HepG2 (cell line): ENCODE results near the gene GANC. TPM values are rescaled to one million over a fixed set of nuclear protein-coding genes. Genes with fewer than 3 reads are reported as not detected.

Source experiments
- AHDC1 ChIP-seq: sonication (generic); formaldehyde crosslinking; IDR thresholded peaks from 2 replicates; pipeline ENCODE4 v1.5.1; 2020; ENCODE audit warnings: mild to moderate bottlenecking, missing genetic modification reagents, borderline replicate concordance
- CREB1 ChIP-seq, 2 experiments: fragments of 450-650 bp in 1 of 2; IDR thresholded peaks; 2 replicates each; pipeline ENCODE4 v1.6.1; 2016 to 2017; ENCODE audit warnings: control low read depth in 1 of 2, mild to moderate bottlenecking in 1 of 2, missing compliant biosample characterization in 1 of 2, missing genetic modification characterization in 1 of 2
- DPF2 ChIP-seq: sonication (generic); formaldehyde crosslinking; IDR thresholded peaks from 2 replicates; pipeline ENCODE4 v1.4.0; 2020; ENCODE audit warnings: mild to moderate bottlenecking, low read depth, missing genetic modification reagents, borderline replicate concordance
- GABPB1 ChIP-seq: IDR thresholded peaks from 2 replicates; pipeline ENCODE4 v1.6.1; 2016; ENCODE audit warnings: mild to moderate bottlenecking, missing genetic modification reagents, moderate library complexity, missing compliant biosample characterization
- HNF4A ChIP-seq: sonication (generic); formaldehyde crosslinking; IDR thresholded peaks from 2 replicates; pipeline ENCODE4 v1.4.0; 2020; ENCODE audit warnings: missing genetic modification reagents
- JUND ChIP-seq: sonication (generic); formaldehyde crosslinking; IDR thresholded peaks from 2 replicates; pipeline ENCODE4 v1.8.0; 2022; ENCODE audit warnings: mild to moderate bottlenecking, missing genetic modification reagents
- MAF1 ChIP-seq: sonication (generic); formaldehyde crosslinking; IDR thresholded peaks from 2 replicates; pipeline ENCODE4 v1.5.0; 2020; ENCODE audit warnings: missing genetic modification reagents, borderline replicate concordance
- NR2F6 ChIP-seq, 2 experiments: IDR thresholded peaks; 2 replicates each; pipeline ENCODE4 v1.6.1; 2016; ENCODE audit warnings: antibody characterized with exemption in 1 of 2, mild to moderate bottlenecking in 1 of 2
- POGK ChIP-seq: sonication (generic); formaldehyde crosslinking; conservative IDR thresholded peaks from 2 replicates; pipeline ENCODE4 v1.8.0; 2022; ENCODE audit warnings: mild to moderate bottlenecking, moderate library complexity, missing genetic modification reagents
- POGZ ChIP-seq: sonication (generic); formaldehyde crosslinking; IDR thresholded peaks from 2 replicates; pipeline ENCODE4 v1.4.0; 2020; ENCODE audit warnings: mild to moderate bottlenecking, missing genetic modification reagents
- RBM39 ChIP-seq: fragments of 200-400 bp; formaldehyde crosslinking; IDR thresholded peaks from one replicate; pipeline ENCODE4 v1.6.1; 2018; ENCODE audit warnings: antibody characterized with exemption, mild to moderate bottlenecking, low read depth, low read length; ENCODE audit not compliant: poor library complexity, severe bottlenecking
- RORA ChIP-seq: sonication (generic); formaldehyde crosslinking; IDR thresholded peaks from 2 replicates; pipeline ENCODE4 v1.5.0; 2020; ENCODE audit warnings: mild to moderate bottlenecking, missing genetic modification reagents, moderate library complexity
- SALL1 ChIP-seq: sonication (generic); formaldehyde crosslinking; IDR thresholded peaks from 2 replicates; pipeline ENCODE4 v1.8.0; 2022; ENCODE audit warnings: mild to moderate bottlenecking, missing genetic modification reagents
- SCMH1 ChIP-seq: sonication (generic); formaldehyde crosslinking; IDR thresholded peaks from 2 replicates; pipeline ENCODE4 v1.9.0; 2021; ENCODE audit warnings: missing genetic modification reagents, mild to moderate bottlenecking, borderline replicate concordance
- SMAD3 ChIP-seq: sonication (generic); formaldehyde crosslinking; IDR thresholded peaks from 2 replicates; pipeline ENCODE4 v1.4.0; 2020; ENCODE audit warnings: missing genetic modification reagents
- TGIF2 ChIP-seq: IDR thresholded peaks from 2 replicates; pipeline ENCODE4 v1.6.1; 2016; ENCODE audit warnings: control low read depth, missing compliant biosample characterization
- ZGPAT ChIP-seq: IDR thresholded peaks from 2 replicates; pipeline ENCODE4 v1.6.1; 2016; ENCODE audit warnings: mild to moderate bottlenecking
- ZNF207 ChIP-seq: fragments of 450-650 bp; IDR thresholded peaks from 2 replicates; pipeline ENCODE4 v1.6.1; 2016; ENCODE audit warnings: antibody characterized with exemption, borderline replicate concordance
- ZNF317 ChIP-seq: sonication (generic); formaldehyde crosslinking; IDR thresholded peaks from 2 replicates; pipeline ENCODE4 v1.5.0; 2020; ENCODE audit warnings: mild to moderate bottlenecking, missing genetic modification reagents
- ZNF792 ChIP-seq: IDR thresholded peaks from 2 replicates; pipeline ENCODE4 v1.6.1; 2016
- ZSCAN31 ChIP-seq: sonication (generic); formaldehyde crosslinking; IDR thresholded peaks from 2 replicates; pipeline ENCODE4 v1.5.0; 2020; ENCODE audit warnings: low read depth, mild to moderate bottlenecking, missing genetic modification reagents
- ZSCAN9 ChIP-seq: IDR thresholded peaks from 2 replicates; pipeline ENCODE4 v1.6.1; 2016; ENCODE audit warnings: borderline replicate concordance
- polyA plus RNA-seq, 8 experiments: library from polyadenylated mRNA; depleted of rRNA in 3 of 8; stranded (reverse) in 7 of 8; unstranded in 1 of 8; fragments of >200 nt; fragmentation: Illumina TruSeq in 4 of 8; extraction: Trizol in 4 of 8; gene quantifications; 2 replicates each; pipeline versions ENCODE4 v1.2.1 to v1.2.3, GENCODE V29; 2011 to 2016; ENCODE audit warnings: low read depth in 4 of 8, missing spikeins in 1 of 8, mixed read lengths in 1 of 8; ENCODE audit not compliant: insufficient read depth in 1 of 8
- total RNA-seq, 5 experiments: library from RNA; depleted of rRNA; stranded (reverse); fragments of >200 nt; fragmentation: Illumina TruSeq; extraction: Trizol; gene quantifications; 2 replicates each; pipeline ENCODE4 v1.2.3, GENCODE V29; 2016; ENCODE audit warnings: low read depth in 1 of 5

Gene GANC
- total and polyA plus RNA-seq, 2 of the 13 experiments (the other 11 are each of a cell fraction or from before 2014, with no cell fraction given): 17.0 to 21.0 TPM

- TF ChIP-seq GABPB1 (CRISPR knock-in tag): no peak
- peak; percentile 87; the same call in 1 of the 2 replicates for TF ChIP-seq AHDC1
- TF ChIP-seq HNF4A (CRISPR knock-in tag): peak; percentile 86
- peak; percentile 70; the same call in 1 of the 2 replicates for TF ChIP-seq DPF2 (CRISPR knock-in tag)
- peak; percentile 49; the same call in 1 of the 2 replicates for TF ChIP-seq ZSCAN9 (CRISPR knock-in tag)
- no peak for TF ChIP-seq MAF1 (CRISPR knock-in tag)
- TF ChIP-seq SCMH1 (CRISPR knock-in tag): no peak
- 0 out of 2 replicates have a peak, but pooled peaks have one; percentile 55 for TF ChIP-seq ZNF792 (CRISPR knock-in tag)
- no peak for TF ChIP-seq ZNF207
- TF ChIP-seq ZNF317 (CRISPR knock-in tag): 0 out of 2 replicates have a peak, but pooled peaks have one; percentile 60
- 0 out of 2 replicates have a peak, but pooled peaks have one; percentile 30 for TF ChIP-seq TGIF2 (CRISPR knock-in tag)
- no peak for TF ChIP-seq ZSCAN31
- TF ChIP-seq ZGPAT (CRISPR knock-in tag): peak; percentile 55; the same call in 1 of the 2 replicates
- TF ChIP-seq RORA (CRISPR knock-in tag): no peak
- no peak for TF ChIP-seq NR2F6 (IDR thresholded peaks at IDR 0.05)
- peak; percentile 30; the same call in 1 of the 2 replicates for TF ChIP-seq NR2F6 (CRISPR knock-in tag; IDR thresholded peaks at IDR 0.05)
- TF ChIP-seq RBM39: no peak
- TF ChIP-seq SMAD3 (CRISPR knock-in tag): 0 out of 2 replicates have a peak, but pooled peaks have one; percentile 45
- no peak for TF ChIP-seq JUND (CRISPR knock-in tag)
- TF ChIP-seq POGK: no peak
- TF ChIP-seq CREB1 (IDR thresholded peaks at IDR 0.05): no peak
- peak; percentile 56 for TF ChIP-seq CREB1 (CRISPR knock-in tag; IDR thresholded peaks at IDR 0.05)
- TF ChIP-seq SALL1 (CRISPR knock-in tag): peak; percentile 78; the same call in 1 of the 2 replicates
- peak; percentile 57; the same call in 1 of the 2 replicates for TF ChIP-seq POGZ (CRISPR knock-in tag)
Observed at GRCh38 chr15:42286445-42287029, 13.5 kb downstream of the GANC start (continued).
